ENCODE data around the gene CD2BP2.

Gene CD2BP2

DNA sequence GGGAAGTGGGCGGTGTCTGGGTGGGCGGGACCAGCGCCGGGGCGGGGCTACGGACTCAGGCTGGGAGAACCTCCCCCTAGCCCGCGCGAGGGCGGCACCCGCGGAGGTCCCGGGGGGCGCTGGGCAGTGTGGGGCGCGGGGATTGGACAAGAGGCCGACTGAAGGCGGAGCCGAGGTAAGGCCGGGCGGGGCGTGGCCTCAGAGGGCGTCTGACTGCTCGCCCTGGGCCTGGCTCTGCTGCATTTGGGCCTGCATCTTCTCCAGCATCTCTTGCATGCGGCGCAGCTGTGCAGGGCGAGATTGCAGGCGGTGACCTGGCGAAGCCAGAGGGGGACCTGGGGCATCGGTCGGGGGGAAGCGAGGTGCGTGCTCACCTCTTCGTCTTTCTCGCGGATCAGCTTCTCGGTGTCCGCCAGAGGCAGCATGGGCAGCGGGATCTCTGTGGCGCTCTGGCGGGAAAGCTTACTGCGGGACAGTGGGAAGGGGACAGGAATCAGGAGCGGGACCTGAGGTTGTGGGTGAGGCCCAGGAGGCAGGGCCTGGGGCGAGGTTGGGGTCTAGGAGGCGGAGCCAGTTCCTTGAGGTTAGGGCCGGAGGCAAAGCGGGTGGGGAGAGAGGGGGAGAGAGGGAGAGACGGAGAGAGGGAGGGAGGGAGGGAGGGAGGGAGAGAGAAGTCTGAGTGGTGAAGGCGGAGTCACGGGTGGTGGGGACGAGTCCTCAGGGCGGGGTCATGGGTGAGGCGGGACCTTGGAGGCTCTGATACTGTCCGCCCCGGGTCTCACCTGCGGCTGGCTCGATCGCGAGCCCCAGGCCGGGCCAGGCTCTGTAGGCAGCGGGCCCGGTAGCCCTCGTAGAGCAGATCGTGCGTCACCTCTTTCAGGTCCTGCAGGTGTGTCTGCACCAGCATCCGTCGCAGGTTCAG lies 23.4 kb upstream of the CD2BP2 start:
- peak; percentile 72 for DNase-seq

DNA sequence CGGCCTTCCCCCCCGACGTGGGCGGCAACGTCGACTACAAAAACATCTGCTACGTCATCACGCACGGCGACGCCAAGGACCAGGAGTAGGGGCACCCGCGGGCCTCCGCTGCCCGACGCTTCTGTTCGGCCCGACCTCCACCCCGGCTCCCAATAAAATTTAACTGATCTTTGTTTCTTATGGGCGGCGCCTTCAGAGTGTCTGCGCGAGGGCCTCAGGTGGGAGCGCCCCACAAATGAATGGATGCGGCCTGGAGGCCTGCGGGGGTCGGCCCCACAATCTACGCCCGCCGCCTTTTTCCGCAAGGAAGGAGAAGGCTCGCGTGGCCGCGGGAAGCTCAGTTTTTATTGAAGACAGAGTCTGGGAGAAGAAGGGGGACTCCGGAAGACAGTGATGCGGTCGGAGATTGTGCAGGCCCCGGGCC lies 22.7 kb upstream of the CD2BP2 start:
- peak; percentile 61 for DNase-seq

DNA sequence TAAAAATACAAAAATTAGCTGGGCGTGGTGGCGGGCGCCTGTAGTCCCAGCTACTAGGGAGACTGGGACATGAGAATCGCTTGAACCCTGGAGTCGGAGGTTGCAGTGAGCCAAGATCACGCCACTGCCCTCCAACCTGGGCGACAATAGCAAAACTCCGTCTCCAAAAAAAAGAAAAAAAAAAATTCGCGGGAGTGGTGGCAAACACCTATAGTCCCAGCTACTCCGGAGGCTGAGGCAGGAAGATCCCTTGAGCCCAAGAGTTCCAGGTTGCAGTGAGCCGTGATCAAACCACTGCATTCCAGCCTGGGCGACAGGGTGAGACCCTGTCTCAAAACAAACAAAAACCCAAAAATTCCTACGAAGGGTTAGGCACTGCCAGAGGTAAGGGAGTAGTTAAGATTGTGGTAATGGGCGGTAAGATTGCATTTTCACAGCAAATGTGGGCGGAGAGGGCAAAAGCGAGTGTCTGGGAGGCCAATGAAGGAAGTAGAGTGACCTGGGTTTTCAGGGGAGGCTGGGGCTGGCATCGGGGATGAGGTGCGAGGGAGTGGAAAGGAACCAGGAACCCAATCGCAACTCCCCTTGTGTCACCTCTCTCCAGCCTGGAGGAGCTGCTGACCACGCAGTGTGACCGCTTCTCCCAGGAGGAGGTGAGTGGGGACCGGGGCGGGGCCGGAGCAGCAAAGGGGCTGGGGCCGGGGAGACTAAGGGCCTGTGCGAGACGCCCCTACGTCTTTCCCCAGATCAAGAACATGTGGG lies 22.1 kb upstream of the CD2BP2 start:
- DNase-seq = no peak

DNA sequence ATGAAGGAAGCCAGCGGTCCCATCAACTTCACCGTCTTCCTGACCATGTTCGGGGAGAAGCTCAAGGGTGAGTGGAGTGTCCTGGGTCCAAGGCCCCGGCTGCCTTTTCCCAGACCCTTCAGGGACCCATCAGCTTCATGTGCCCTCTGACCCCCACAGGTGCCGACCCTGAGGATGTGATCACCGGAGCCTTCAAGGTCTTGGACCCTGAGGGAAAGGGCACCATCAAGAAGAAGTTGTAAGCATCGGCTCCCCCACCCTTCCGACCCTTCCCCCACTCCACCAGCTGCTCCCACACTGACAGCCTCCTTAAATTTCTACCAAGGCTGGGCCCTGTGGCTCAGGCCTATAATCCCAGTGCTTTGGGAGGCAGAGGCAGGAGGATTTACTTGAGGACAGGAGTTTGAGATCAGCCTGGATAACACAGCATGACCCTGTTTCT lies 21.4 kb upstream of the CD2BP2 start:
- DNase-seq = no peak

DNA sequence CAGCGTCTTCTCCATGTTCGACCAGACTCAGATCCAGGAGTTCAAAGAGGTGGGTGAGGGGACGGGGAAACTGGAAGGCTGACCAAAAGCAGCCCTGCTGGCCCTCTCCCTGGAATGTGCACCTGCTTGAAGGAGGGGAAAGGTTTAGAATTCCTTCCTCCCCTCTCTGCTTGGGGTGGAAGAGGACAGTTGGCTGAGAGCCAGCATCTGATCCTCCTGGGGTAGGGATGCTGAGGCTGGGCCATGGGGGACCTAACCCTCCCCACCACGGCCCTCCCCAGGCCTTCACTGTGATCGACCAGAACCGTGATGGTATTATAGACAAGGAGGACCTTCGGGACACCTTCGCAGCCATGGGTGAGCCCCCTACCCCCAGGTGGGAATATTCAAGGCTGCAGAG lies 20.8 kb upstream of the CD2BP2 start:
- no peak for DNase-seq

DNA sequence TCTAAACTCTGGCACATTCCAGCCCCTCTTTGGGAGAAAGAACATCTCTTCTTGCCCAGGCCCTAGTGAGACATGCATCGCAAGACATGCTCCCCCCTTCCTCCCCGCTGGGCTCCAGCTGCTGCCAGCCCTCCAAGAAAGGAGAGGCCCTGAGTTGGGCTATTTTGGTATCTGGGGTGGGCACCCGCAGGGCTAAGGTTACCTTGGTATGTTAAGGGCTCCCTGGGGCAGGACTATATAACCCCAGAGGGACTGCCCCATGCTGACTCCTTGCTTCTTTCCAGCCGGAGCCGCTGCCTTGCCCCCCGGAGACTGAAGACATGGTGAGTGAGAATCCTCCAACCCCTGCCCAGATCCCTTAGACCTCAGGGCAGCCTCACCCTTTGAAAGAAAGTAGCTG lies 19.4 kb upstream of the CD2BP2 start, which contains the start of gene MYL11:
Gene MYL11, plus strand, starts transcription at position 265 of the 400 bp plus-strand sequence. Its CDS starts 56 bp downstream, at position 321.
- DNase-seq = no peak

DNA sequence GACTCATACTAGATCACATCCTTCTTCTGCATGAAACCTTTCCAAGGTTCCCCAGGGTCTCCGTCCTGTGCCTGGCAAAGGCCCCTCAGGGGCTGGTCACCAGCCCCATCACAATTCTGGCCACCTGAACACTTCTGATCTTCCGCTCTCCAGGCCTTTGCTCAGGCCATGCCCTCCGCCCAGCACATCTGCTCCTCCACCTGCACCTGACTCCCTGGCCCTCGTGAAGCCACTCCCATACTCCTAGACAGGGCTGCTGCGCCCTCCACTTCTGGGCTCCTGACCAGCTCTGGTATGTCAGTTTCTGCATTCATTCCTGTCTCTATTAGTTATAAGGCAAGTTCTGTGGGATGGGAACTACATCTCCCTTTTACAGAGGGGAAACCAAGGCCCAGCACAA lies 17.6 kb upstream of the CD2BP2 start:
- no peak for DNase-seq

DNA sequence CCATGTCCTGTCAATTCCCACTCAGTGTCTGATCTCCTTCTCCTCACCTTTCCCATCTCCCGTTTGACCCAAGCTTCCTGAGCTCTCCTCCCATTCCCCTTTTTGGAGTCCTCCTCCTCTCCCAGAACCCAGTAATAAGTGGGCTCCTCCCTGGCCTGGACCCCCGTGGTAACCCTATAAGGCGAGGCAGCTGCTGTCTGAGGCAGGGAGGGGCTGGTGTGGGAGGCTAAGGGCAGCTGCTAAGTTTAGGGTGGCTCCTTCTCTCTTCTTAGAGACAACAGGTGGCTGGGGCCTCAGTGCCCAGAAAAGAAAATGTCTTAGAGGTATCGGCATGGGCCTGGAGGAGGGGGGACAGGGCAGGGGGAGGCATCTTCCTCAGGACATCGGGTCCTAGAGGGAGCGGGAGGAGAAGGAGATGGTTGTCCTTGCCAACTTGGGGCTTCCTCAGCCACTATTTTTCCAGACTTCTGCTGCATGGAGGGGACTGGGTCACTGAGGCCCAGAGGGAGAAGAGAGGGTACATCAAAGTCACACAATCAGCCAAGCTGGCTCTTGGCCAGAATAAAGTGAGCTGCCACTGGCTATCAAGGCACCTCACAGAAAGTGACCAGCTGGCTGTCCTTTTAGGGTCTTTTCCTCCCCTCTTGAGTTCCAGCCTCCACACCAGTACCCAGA lies 17.1 kb upstream of the CD2BP2 start:
- no peak for DNase-seq

DNA sequence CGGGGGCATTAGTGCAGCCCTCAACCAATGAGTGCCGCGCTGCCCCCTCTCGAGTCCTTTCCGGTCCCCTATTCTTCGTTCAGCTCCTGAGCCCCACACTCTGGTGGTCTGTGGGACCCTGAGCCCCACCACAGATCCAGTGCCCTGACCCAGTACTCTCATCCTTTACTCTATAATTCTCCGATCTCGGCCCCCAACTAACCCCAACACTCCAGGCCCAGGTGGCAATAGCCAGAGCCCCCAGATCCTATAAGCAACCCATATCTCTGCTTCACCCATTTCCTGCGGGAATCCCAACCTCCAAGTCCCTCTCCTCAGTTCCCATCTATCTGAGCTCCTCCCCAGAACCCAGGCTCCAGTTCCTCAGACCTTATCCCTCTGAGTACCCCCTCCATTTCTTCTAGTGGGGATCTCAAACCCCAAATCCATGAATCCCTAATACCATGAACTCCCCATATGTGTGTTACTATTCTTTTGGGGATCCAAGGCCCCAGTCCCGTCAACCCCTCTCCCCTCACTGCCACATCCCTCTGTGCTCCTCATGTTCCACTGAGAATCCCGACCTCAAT lies 16.2 kb upstream of the CD2BP2 start:
- no peak for DNase-seq

DNA sequence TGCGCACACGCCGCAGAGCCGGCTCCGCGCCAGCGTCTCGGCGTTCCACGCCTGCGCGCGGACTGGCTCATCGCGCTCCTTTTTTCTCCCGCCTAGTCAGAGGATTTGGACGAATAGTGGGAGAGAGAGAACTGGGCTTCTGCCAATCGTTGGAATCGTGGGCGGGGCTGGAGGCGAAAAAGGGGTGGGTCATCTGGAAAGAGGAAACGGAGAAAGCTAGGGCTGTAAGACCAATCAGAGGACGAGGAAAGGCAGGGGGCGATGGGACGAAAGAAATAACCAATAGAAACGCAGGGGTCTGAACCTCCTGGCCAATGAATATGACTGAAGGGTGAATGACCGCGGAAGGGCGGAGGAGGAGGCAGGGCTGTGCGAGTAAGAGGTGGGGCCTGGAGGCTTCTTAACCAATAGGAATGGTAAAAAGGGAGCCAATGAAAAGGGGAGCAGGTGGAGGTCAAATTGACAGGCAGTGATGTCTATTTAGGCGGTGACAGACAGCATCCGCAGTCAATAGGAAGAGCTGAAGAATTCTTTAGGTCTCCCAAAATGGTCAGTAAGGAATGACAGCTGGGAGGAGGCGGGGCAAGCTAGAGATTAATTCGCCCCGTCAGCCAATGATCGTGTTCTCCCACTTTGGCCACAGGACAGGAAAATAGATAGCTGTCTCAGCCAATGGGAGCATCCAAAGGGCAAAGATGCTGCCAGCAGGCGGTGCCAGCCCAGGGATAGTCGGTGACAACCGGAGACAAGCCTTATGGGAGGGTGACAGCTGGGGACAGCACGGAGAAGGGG lies 15.5 kb upstream of the CD2BP2 start, which contains the start of gene TBC1D10B:
Gene TBC1D10B, minus strand, starts transcription at position 39 of the 792 bp plus-strand sequence. CDS start 311 bp downstream, outside the sequence.
- peak; percentile 98 for DNase-seq

DNA sequence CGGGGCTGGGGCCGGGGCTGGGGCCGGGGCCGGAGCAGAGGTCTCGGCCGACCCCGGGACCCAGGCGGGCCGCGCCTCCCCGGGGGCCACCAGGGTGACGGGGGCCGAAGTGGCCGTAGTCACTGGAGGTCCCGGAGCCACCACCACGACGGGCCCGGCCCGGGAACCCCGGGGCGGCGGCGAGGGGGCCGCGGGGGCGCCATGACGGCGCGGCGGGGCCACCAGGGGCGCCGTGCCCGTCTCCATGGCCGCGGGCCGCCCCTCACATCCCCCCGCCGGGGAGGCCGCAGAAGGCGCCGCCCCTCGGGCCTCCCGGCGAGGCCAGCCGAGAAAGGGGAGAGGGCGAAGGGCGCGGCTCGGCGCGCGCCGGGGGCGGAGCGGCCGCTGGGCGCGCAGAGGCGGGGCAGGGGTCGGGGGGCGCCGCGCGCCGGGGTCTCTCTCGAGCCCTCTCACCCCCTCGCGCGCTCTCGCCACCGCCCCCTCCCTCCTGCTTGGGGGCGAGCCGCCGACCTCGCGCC lies 14.9 kb upstream of the CD2BP2 start:
- DNase-seq = no peak

DNA sequence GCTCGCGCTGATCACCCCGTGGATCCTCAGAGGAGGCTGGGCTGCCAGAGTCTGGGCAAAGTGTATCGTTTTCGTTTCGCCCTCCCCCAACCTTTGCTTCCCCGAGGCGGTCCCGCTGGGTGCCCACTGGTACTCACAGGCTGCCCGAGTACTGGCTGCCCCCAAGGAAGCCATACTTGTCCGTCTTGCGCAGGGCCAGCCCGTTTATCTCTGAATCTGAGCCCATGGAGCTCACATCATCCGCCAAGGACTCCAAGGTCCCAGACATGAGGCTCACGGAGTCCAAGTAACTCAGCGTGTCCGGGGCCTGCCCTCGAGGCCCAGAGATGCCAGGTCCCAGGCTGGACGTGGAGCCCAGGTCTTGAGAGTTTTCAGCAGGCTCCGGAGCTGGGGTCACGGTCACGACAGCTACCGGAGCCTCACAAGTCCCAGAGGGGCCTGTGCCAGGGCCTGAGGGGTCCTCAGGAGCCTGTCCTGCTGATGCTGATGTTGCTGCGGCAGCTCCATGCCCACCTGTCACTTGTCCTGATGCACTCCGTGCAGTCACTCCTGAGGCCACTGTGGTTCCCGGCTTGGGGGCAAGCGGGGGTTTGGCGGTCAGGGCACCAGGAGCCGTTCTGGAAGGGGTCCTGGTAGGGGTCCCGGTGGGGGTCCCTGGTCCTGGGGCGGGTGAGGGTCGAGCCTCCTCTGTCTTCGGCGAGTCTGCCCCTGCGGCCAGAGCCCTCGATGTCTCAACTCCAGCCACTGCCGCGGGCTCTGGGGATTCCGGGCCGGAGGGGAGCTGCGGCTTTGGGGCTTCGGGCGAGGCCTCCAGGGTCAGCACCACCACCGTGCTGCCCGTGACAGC lies 14.2 kb upstream of the CD2BP2 start:
- no peak for DNase-seq

DNA sequence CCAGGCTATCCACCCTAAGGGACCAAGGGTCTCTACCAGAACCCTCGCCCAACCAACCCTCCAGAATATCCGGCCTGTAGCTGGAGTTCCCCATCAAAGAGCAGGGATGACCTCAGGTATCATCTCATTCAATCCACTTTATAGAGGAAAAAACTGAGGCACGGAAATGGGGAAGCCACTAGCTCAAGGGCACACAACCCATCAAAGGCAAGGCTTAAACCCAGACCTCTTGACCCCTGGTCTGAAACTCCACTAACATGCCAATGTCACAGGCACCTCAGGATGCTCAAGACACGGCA lies 13.6 kb upstream of the CD2BP2 start:
- no peak for DNase-seq

DNA sequence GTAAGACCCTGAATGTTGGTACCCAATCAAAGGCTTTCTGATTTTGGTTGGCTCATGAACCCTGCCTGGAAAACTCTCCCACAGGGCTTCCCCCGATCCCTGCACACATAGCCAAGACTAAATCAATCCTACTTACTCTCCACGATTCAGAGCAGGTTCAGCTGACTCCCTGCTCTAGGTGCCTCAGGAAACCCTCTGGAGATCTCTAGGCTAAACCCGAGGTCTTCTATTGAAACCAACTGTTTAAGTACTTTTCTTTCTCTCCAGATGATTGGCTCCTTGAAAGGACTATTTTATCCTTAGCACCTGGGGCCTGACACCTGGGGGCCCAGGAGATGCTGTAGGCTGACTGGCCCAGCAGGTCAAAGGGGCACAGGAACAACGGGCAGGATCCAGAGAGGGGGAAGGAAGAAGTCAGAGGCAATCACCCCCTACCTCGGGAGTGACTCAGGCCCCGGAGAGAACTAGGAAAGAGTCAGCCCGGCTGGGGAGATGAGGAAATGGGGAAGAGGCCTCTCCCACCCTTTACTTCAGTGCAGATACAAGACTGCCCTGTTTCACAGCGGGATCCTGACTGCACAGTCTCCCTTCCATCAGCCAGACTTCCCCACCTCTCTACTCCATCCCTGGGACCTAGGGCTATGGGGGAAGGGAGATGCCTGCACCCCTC lies 13.1 kb upstream of the CD2BP2 start:
- no peak for DNase-seq

DNA sequence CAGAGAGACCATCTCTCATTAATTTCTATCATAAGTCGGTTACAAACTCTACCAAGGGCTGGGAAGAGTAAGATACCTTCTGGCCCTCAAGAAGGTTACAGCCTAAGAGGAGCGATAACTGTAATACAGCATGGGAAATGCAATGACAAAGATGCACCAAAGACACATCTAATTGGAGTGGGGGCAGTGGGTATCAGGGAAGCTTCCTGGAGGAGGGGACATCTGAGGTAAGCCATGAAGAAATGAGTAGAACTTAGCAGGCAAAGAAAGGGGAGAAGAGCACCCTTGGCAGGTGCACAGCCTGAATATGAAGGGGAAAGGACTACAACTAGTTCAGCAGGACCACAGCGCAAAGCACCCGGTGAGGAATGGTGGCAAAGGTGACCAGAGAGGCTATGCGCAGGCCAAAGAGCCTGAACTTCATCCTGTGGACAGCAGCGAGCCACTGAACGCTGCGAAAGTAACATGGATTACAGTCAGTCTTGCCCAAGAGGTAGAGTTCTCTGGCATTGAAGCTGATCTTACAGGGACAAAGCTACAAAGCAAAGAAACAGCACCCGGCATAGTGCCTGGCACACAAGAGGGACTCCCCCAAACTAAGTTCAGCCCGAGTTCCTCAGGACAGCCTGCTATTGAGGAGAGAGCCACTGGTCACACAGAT lies 12.4 kb upstream of the CD2BP2 start:
- no peak for DNase-seq

DNA sequence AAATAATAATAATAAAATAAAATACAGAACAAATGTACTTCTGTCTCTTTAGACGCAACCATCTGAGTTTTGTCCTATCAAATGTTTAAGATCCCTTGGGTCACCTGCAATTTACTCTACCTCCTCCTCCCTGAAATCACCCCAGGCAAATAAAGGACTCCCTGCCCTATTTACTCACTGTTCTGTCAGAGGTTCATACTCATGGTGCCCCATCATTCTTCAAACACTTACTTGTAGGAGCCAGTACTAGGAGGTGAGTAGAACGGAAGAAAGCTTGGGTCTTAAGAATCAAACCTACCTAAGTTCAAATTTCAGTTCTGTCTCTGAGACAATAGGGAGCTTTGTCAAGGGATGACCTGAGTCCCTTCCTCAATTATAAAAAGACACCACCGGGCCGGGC lies 11.4 kb upstream of the CD2BP2 start:
- DNase-seq = no peak

DNA sequence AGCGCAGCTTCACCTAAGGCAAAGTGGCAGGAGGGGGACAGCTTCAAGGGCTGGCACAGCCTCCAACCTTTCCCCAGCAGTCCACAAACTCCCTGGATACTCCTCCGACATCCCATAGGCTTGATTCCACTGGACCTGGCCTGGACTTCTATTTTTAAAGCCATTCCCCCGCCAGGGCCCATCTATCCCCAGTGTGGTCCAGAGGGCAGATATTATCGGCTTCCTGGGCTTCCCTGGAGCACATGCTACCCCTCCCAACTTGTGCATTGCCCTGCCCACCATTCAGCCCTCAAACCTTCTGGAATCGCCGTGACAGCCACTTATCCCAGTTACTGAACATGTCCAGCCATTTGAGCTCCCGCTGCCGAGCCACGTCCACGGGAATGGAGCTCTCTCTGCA lies 10.1 kb upstream of the CD2BP2 start:
- no peak for DNase-seq

DNA sequence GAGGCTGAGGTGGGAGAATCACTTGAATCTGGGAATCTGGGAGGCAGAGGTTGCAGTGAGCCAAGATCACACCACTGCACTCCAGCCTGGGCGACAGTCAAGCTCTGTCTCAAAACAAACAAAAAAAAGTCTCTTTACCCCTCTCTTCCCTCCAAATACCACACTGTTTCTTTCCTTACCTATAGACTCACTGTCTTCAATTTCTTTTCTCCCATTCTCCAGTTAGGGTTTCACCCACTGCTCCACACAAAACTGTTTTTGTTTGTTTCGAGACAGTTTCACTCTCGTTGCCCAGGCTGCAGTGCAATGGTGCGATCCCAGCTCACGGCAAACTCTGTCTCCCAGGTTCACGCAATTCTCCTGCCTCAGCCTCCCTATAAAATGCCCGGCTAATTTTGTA lies 6.1 kb upstream of the CD2BP2 start:
- no peak for DNase-seq

DNA sequence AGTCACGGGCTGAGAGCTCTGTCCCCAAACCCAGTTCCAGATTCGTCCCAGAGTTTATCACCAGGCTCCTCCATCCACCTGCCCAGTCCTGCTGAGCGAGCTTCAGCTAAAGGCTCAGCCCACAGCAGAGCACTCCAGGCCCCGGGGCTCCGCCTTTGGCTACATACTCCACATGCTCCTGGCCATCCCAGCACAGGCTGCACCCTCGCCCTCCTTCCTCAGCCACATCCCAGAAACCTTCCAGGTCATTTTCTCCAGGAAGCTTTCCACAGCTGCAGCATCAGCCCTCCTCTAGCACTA lies 4.7 kb upstream of the CD2BP2 start:
- no peak for DNase-seq

All from NCI-H748 treated with DMSO at 0.1 percent for 48 hours (cell line).